ENCODE results near the gene NSUN6.

DNA sequence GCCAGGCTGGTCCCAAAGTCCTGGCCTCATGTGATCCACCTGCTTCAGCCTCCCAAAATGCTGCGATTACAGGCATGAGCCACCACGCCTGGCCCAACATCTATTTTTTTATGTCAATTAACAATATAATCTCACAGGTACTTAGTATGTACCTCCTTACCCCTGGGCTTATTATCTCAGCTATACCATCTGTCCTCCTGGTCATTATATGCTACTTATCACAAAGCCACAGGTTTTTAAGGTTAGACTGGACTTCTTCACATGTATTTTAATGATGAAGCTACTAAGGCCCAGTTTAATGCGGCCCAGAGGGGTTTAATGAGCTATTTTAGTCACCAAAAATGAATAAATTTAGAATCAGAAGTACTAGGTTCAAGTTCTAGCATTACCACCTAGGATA, 3.4 kb downstream of the NSUN6 start:
- TF ChIP-seq, protein P1, sequence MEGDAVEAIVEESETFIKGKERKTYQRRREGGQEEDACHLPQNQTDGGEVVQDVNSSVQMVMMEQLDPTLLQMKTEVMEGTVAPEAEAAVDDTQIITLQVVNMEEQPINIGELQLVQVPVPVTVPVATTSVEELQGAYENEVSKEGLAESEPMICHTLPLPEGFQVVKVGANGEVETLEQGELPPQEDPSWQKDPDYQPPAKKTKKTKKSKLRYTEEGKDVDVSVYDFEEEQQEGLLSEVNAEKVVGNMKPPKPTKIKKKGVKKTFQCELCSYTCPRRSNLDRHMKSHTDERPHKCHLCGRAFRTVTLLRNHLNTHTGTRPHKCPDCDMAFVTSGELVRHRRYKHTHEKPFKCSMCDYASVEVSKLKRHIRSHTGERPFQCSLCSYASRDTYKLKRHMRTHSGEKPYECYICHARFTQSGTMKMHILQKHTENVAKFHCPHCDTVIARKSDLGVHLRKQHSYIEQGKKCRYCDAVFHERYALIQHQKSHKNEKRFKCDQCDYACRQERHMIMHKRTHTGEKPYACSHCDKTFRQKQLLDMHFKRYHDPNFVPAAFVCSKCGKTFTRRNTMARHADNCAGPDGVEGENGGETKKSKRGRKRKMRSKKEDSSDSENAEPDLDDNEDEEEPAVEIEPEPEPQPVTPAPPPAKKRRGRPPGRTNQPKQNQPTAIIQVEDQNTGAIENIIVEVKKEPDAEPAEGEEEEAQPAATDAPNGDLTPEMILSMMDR (IDR thresholded peaks at IDR 0.05; ENCODE audit: insufficient read depth, low read length, poor library complexity, severe bottlenecking) = no peak
- no peak for TF ChIP-seq EZH2phosphoT487 (conservative IDR thresholded peaks at IDR 0.05; ENCODE audit: low read length)

Measured in SU-DHL-6 (cell line).